Measurements from ENCODE around the gene CNOT10. TPM values are rescaled to one million over a fixed set of nuclear protein-coding genes. Genes with fewer than 3 reads are reported as not detected.
A peak's percentile ranks its signal among the peaks of the same experiment; 100 is the strongest.
"Not testable (repeated sequence)": the region's sequence is repeated elsewhere in the genome, so short reads cannot be mapped to it uniquely, and the experiment has no call there.

Gene CNOT10
- total RNA-seq, 1 donor = 23.8 TPM

GRCh38 chr3:32797776-32798175, 112.8 kb downstream of the CNOT10 start:
- no peak overlapping the region for H3K4me3 ChIP-seq (ENCODE audit: low read depth, low read length)
- no peak for TF ChIP-seq CTCF (IDR thresholded peaks at IDR 0.05; ENCODE audit: insufficient read depth, low read length)
- no peak for DNase-seq (ENCODE audit: low read depth)

- DNase-seq (ENCODE audit: low read depth); H3K4me3 ChIP-seq (ENCODE audit: low read depth, low read length): not testable (repeated sequence)
Measured at GRCh38 chr3:32801440-32801839, 116.5 kb downstream of the CNOT10 start.

GRCh38 chr3:32813180-32813579, 128.2 kb downstream of the CNOT10 start:
- TF ChIP-seq CTCF (IDR thresholded peaks at IDR 0.05; ENCODE audit: insufficient read depth, low read length) = no peak
- no peak for DNase-seq (ENCODE audit: low read depth)
- no peak overlapping the region for H3K4me3 ChIP-seq (ENCODE audit: low read depth, low read length)

GRCh38 chr3:32814361-32814760, 129.4 kb downstream of the CNOT10 start:
- DNase-seq (ENCODE audit: low read depth) = no peak
- no peak overlapping the region for H3K4me3 ChIP-seq (ENCODE audit: low read depth, low read length)
- no peak for TF ChIP-seq CTCF (IDR thresholded peaks at IDR 0.05; ENCODE audit: insufficient read depth, low read length)

- no peak for TF ChIP-seq CTCF (IDR thresholded peaks at IDR 0.05; ENCODE audit: insufficient read depth, low read length)
- H3K4me3 ChIP-seq (ENCODE audit: low read depth, low read length) = no peak overlapping the region
- no peak for DNase-seq (ENCODE audit: low read depth)
Measured at GRCh38 chr3:32815841-32816438, 131.0 kb downstream of the CNOT10 start.

- no peak for TF ChIP-seq CTCF (IDR thresholded peaks at IDR 0.05; ENCODE audit: insufficient read depth, low read length)
- H3K4me3 ChIP-seq (ENCODE audit: low read depth, low read length) = peak overlapping the region; percentile 41
- DNase-seq (ENCODE audit: low read depth) = peak; percentile 11
Measured at GRCh38 chr3:32816439-32817256, 131.7 kb downstream of the CNOT10 start.

GRCh38 chr3:32817257-32817557, 132.2 kb downstream of the CNOT10 start:
- DNase-seq (ENCODE audit: low read depth) = no peak
- no peak for TF ChIP-seq CTCF (IDR thresholded peaks at IDR 0.05; ENCODE audit: insufficient read depth, low read length)
- H3K4me3 ChIP-seq (ENCODE audit: low read depth, low read length) = no peak overlapping the region
